Amniotic stem cell (primary cell): Measurements from ENCODE around the gene SFRP4.
"Not testable (repeated sequence)": the region's sequence is repeated elsewhere in the genome, so short reads cannot be mapped to it uniquely, and the experiment has no call there.

Experiments used
- DNase-seq: peaks from one replicate; lab custom pipeline; 2025; lab: John Stamatoyannopoulos, UW

Gene SFRP4

GRCh38 chr7:37916673-37917660 is at the start of gene SFRP4:
Gene SFRP4, minus strand, starts transcription at chr7:37916817. Its CDS starts 280 bp downstream, at chr7:37916537.
- DNase-seq: peak; percentile 68

GRCh38 chr7:37964196-37964595 is 47.6 kb upstream of the SFRP4 start:
- DNase-seq: no peak

GRCh38 chr7:37961251-37961650 is 44.6 kb upstream of the SFRP4 start:
- DNase-seq: no peak

DNA sequence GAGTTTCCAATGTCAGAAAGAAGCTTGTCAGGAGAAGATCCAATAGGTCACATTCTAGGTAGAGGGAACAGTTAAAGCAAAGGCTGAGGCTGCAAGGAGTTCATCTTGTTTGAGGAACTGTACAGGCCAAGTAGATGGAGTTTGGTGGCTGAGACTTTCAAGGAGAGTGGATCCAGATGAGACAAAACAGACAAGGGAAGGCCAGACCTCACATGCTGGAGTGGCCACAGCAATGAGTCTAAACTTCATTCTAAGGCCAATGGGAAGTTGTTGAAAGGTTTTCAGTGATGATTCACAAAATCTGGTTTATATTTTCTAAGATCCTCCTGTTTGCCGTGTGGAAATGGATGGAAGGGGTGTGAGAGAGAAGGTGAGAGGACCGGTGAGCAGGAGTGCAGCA is 43.9 kb upstream of the SFRP4 start:
- DNase-seq: no peak

GRCh38 chr7:37957221-37957970 is 40.8 kb upstream of the SFRP4 start:
- no peak for DNase-seq

GRCh38 chr7:37956791-37957190 is 40.2 kb upstream of the SFRP4 start:
- DNase-seq: no peak

GRCh38 chr7:37954217-37954616 is 37.6 kb upstream of the SFRP4 start:
- DNase-seq: not testable (repeated sequence)

- DNase-seq: no peak
These were observed 35.6 kb upstream of the SFRP4 start for GRCh38 chr7:37952240-37952639.

- DNase-seq: no peak
These were observed 31.3 kb upstream of the SFRP4 start for GRCh38 chr7:37947941-37948210.

GRCh38 chr7:37947138-37947940 is 30.7 kb upstream of the SFRP4 start:
- DNase-seq: no peak

- DNase-seq: no peak
These were observed 28.7 kb upstream of the SFRP4 start for GRCh38 chr7:37945336-37945735.

- no peak for DNase-seq
These were observed 28.1 kb upstream of the SFRP4 start for GRCh38 chr7:37944737-37945054.

DNA sequence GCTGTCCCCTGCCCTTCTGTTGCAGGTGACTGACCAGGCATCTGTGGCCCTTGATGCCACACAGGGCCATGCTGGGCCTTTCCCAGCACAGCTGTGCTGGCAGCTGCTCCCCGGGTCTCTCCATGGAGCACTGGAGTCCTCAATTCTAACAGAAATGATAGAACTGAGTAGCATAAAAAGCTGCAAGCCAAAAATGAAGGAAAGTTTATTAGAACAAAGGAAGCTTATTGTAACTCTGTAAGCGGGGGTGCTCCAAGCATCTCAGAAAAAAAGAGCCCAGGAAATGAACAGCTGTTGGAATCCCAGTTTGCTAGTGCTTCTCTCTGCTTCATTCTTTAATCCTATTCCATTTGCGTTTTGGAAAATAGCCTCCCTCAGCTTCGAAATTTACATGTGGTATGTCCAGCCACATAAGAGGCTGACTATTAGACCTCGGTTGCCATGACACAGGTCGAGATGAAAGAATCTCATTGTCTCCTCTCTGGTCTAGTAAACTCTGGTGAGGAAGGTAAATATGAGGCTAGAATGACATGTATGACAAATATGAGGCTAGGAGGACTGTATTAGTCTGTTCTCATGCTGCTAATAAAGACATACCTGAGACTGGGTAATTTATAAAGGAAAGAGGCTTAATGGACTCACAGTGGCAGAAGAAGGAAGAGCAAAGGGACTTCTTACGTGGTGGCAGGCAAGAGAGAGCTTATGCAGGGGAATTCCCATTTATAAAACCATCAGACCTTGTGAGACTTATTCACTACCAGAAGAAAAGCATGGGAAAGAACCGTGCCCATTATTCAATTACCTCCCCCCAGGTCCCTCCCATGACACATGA is 27.5 kb upstream of the SFRP4 start:
- DNase-seq: no peak

GRCh38 chr7:37942934-37943610 is 26.5 kb upstream of the SFRP4 start:
- DNase-seq: no peak

- DNase-seq: no peak
These were observed 16.5 kb upstream of the SFRP4 start for GRCh38 chr7:37933018-37933566.

DNA sequence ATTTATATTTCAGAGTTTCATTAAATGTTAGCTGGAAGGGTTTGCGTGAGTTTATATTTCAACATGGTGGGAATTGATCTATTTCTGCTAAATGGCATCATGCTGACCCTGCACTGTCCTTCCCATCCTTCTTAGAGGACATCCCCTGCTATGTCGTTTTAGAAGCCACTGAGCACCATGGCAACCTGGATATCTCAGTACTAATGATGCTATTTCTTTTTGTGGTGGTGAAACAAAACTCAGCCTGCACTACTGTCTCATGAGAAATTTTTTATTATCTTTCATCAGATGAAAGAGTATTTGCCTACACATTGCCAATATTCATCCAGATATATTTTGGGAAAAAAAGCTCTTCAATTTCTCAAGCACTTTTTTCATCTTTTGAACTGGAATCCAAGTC is 15.9 kb upstream of the SFRP4 start:
- DNase-seq: no peak

GRCh38 chr7:37930226-37930948 is 13.8 kb upstream of the SFRP4 start:
- DNase-seq: no peak

GRCh38 chr7:37928878-37929277 is 12.3 kb upstream of the SFRP4 start:
- no peak for DNase-seq

DNA sequence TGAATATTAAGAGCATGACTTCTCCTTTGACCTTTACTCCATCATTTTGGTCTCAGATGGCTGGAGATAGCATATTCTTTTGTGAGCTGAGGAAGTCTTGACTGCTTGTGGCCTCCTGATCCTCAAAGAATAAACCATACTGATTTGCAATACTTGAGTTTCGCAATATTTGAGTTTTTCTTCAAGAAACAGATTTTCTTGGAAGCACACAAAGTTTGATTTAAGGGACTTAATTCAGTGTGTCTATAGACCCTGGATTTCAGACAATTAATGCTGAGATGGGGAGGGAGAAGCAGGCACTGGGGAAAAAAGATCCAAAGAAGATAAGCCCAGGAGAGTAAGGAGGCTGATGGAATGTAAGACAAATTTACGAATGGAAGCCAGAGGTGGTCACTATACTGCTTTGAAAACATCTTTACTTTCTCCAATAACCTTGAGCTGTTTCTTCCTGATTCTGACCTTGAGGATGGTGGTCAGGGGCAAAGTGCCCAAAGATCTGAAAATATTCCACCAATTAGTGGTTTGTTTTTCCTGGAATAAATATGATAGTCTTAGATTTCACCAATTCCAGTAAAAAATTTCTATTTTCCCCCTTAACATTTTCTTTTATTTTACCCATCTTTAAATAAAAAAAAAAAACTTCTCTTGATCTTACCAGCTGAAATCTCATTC is 11.3 kb upstream of the SFRP4 start:
- no peak for DNase-seq

- DNase-seq: no peak
These were observed 9.0 kb upstream of the SFRP4 start for GRCh38 chr7:37925620-37926019.
